HCT116 (cell line): ENCODE data around the gene BICDL2. TPM values are rescaled to one million over a fixed set of nuclear protein-coding genes. Genes with fewer than 3 reads are reported as not detected.
A peak's percentile ranks its signal among the peaks of the same experiment; 100 is the strongest.

Experiments used
- ATAC-seq: fragments of 200-7000 bp; cut with Tn5 transposase; 2 replicates; pipeline ENCODE4 v1.9.1; 2020; ENCODE audit warnings: mild to moderate bottlenecking, moderate library complexity
- BruUV-seq: library from RNA; stranded (reverse); fragments of 400-500 nt; replicated peaks from 2 replicates; lab custom pipeline; 2021; lab: Mats Ljungman, UMichigan
- CTCF ChIA-PET: fragments of 300-600 bp; sonication (Branson Sonifier 250); formaldehyde crosslinking; loops from one replicate; lab custom pipeline; 2021; ENCODE audit warnings: antibody characterized with exemption; lab: Charles Lee
- POLR2A ChIA-PET: fragments of 300-600, 350-600 bp; sonication (Branson Sonifier 250); formaldehyde crosslinking; loops from one replicate; lab custom pipeline; 2021; ENCODE audit warnings: antibody characterized with exemption; lab: Charles Lee
- RAD21 ChIA-PET, 2 experiments: fragments of 300-600 bp; sonication (Branson Sonifier 250); formaldehyde crosslinking; loops; one replicate each; lab custom pipeline; 2023; ENCODE audit warnings: low total read pairs in 2 of 2; ENCODE audit not compliant: uncharacterized antibody in 2 of 2, unreplicated experiment in 2 of 2, low non-redundant PET in 1 of 2; lab: Charles Lee
- DNase-seq: peaks from one replicate; pipeline ENCODE4 v3.0.0-alpha.2; 2010; ENCODE audit warnings: low read depth, low spot score
- H2AFZ ChIP-seq: fragments of 200-600 bp; shearing (Covaris generic), sonication (generic); 2 replicates; pipeline ENCODE4 v1.6.1; 2017; ENCODE audit warnings: low read depth, mixed run types, mixed read lengths, antibody characterized with exemption, low read length; ENCODE audit not compliant: poor library complexity, severe bottlenecking
- H3K27ac ChIP-seq: 2 replicates; pipeline ENCODE4 v1.5.1; 2012; ENCODE audit warnings: low read depth, low read length
- H3K27me3 ChIP-seq: fragments of 200-600 bp; sonication (generic); 2 replicates; pipeline ENCODE4 v1.6.1; 2016; ENCODE audit warnings: mixed run types, low read length, mixed read lengths; ENCODE audit not compliant: insufficient read depth
- H3K36me3 ChIP-seq, 2 experiments: fragments of 200-500 bp in 1 of 2; fragments of 200-600 bp in 1 of 2; sonication (Bioruptor generic) in 1 of 2; sonication (generic) in 1 of 2; 2 replicates each; pipeline versions ENCODE4 v1.5.1 to v1.6.1; 2014 to 2016; ENCODE audit warnings: low read length in 2 of 2, inconsistent platforms in 1 of 2, mixed read lengths in 1 of 2, mixed run types in 1 of 2; ENCODE audit not compliant: insufficient read depth in 2 of 2, control insufficient read depth in 1 of 2
- H3K4me1 ChIP-seq, 2 experiments: fragments of 200-600 bp in 1 of 2; sonication (generic) in 1 of 2; 2 replicates each; pipeline versions ENCODE4 v1.5.1 to v1.6.1; 2012 to 2017; ENCODE audit warnings: low read length in 2 of 2, inconsistent platforms in 1 of 2, mild to moderate bottlenecking in 1 of 2, mixed read lengths in 1 of 2, mixed run types in 1 of 2, moderate library complexity in 1 of 2; ENCODE audit not compliant: insufficient read depth in 2 of 2, control insufficient read depth in 1 of 2
- H3K4me2 ChIP-seq: fragments of 200-600 bp; sonication (generic); 2 replicates; pipeline ENCODE4 v1.6.1; 2017; ENCODE audit warnings: mixed run types, low read length, mixed read lengths
- H3K4me3 ChIP-seq, 2 experiments: fragments of 200-600 bp in 1 of 2; sonication (generic) in 1 of 2; replicated peaks in 1 of 2; 2 replicates each; pipeline ENCODE4 v1.5.1; 2011 to 2016; ENCODE audit warnings: low read length in 2 of 2, control low read depth in 1 of 2, low read depth in 1 of 2, mild to moderate bottlenecking in 1 of 2, mixed read lengths in 1 of 2, mixed run types in 1 of 2
- H3K79me2 ChIP-seq: fragments of 200-600 bp; sonication (generic); 2 replicates; pipeline ENCODE4 v1.6.1; 2017; ENCODE audit warnings: mild to moderate bottlenecking, mixed run types, low read length, moderate library complexity, mixed read lengths; ENCODE audit not compliant: insufficient read depth
- H3K9ac ChIP-seq: fragments of 200-600 bp; sonication (generic); 2 replicates; pipeline ENCODE4 v1.6.1; 2016; ENCODE audit warnings: low read length, mixed read lengths
- H3K9me2 ChIP-seq: fragments of 200-600 bp; sonication (generic), shearing (Covaris generic); 2 replicates; pipeline ENCODE4 v1.6.1; 2017; ENCODE audit warnings: mixed run types, mild to moderate bottlenecking, moderate library complexity; ENCODE audit not compliant: insufficient read depth
- H3K9me3 ChIP-seq, 2 experiments: fragments of 200-500 bp in 1 of 2; fragments of 200-600 bp in 1 of 2; sonication (Bioruptor generic) in 1 of 2; sonication (generic) in 1 of 2; 2 replicates each; pipeline ENCODE4 v1.6.1; 2014 to 2017; ENCODE audit warnings: low read length in 2 of 2, mixed read lengths in 2 of 2, inconsistent platforms in 1 of 2, low read depth in 1 of 2, mild to moderate bottlenecking in 1 of 2, mixed run types in 1 of 2, moderate library complexity in 1 of 2; ENCODE audit not compliant: control insufficient read depth in 1 of 2, insufficient read depth in 1 of 2
- H4K20me1 ChIP-seq: fragments of 200-600 bp; sonication (generic), shearing (Covaris generic); 2 replicates; pipeline ENCODE4 v1.6.1; 2017; ENCODE audit warnings: mixed run types, mild to moderate bottlenecking, moderate library complexity; ENCODE audit not compliant: insufficient read depth
- CEBPB ChIP-seq: IDR thresholded peaks from 2 replicates; pipeline ENCODE4 v1.6.1; 2012; ENCODE audit warnings: low read depth
- ELF1 ChIP-seq: IDR thresholded peaks from 2 replicates; pipeline ENCODE4 v1.6.1; 2012; ENCODE audit warnings: low read depth, borderline replicate concordance
- EZH2 ChIP-seq: fragments of 200-600 bp; sonication (generic); IDR thresholded peaks from 2 replicates; pipeline ENCODE4 v1.6.1; 2017; ENCODE audit warnings: antibody characterized with exemption, mixed run types
- FOSL1 ChIP-seq: IDR thresholded peaks from 2 replicates; pipeline ENCODE4 v1.6.1; 2012; ENCODE audit warnings: low read depth
- JUND ChIP-seq: IDR thresholded peaks from 2 replicates; pipeline ENCODE4 v1.6.1; 2012
- POLR2AphosphoS5 ChIP-seq: IDR thresholded peaks from 2 replicates; pipeline ENCODE4 v1.6.1; 2011; ENCODE audit warnings: mild to moderate bottlenecking, low read depth, low read length, moderate library complexity
- RAD21 ChIP-seq: IDR thresholded peaks from 2 replicates; pipeline ENCODE4 v1.6.1; 2012; ENCODE audit warnings: low read depth, mild to moderate bottlenecking
- SIN3A ChIP-seq: IDR thresholded peaks from 2 replicates; pipeline ENCODE4 v1.6.1; 2012; ENCODE audit warnings: low read depth
- SP1 ChIP-seq: IDR thresholded peaks from 2 replicates; pipeline ENCODE4 v1.6.1; 2012; ENCODE audit warnings: low read depth
- SRF ChIP-seq: IDR thresholded peaks from 2 replicates; pipeline ENCODE4 v1.6.1; 2012; ENCODE audit warnings: low read depth
- TCF7L2 ChIP-seq: IDR thresholded peaks from 2 replicates; pipeline ENCODE4 v1.7.0; 2011; ENCODE audit warnings: borderline replicate concordance, inconsistent platforms; ENCODE audit not compliant: insufficient read depth, insufficient read length; ENCODE audit errors: extremely low read depth
- YY1 ChIP-seq: IDR thresholded peaks from 2 replicates; pipeline ENCODE4 v1.6.1; 2011; ENCODE audit warnings: low read length, low read depth, moderate library complexity, mild to moderate bottlenecking; ENCODE audit not compliant: insufficient replicate concordance; ENCODE audit errors: extremely low read depth
- ZFX ChIP-seq: fragments of 450-650 bp; IDR thresholded peaks from 2 replicates; pipeline ENCODE4 v1.6.1; 2017
- ZNF274 ChIP-seq: fragments of 200-500 bp; sonication (Bioruptor generic); IDR thresholded peaks from 2 replicates; pipeline ENCODE4 v1.6.1; 2014; ENCODE audit warnings: mild to moderate bottlenecking, low read depth, low read length, inconsistent platforms
- intact Hi-C: fragments of 100-400 bp; cut with micrococcal nuclease; formaldehyde crosslinking; loops from 2 replicates; pipeline ENCODE4 v1.10.0; 2022
- total RNA-seq: library from RNA; stranded (reverse); gene quantifications from one replicate; pipeline ENCODE4 v1.2.1, GENCODE V29; 2021; ENCODE audit not compliant: unreplicated experiment
- TF ChIP-seq, protein P1 (sequence below): IDR thresholded peaks from 2 replicates; pipeline ENCODE4 v1.6.1; 2012
- TF ChIP-seq, protein P2 (sequence below): IDR thresholded peaks from 2 replicates; pipeline ENCODE4 v1.6.1; 2012; ENCODE audit warnings: low read depth

Gene BICDL2
- total RNA-seq, 1 experiment from 2014 or later, result 21.3 TPM

DNA sequence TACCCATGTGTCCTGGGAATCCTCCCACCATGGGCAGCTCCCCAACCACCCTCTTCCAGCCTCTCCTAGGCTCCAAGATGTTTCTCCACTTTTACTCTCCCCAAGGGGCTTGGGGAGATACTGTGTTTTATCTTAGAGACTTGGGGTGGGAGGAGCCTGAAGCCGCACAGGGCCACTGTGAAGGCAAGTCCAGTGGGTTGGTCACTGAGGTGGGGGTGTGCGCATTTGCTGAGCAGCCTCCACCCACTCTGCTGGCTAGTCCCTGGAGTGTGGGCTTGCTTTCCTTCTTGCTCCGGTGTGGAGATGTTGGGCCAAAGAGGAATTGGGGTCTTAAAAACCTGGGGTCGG, 28.1 kb downstream of the BICDL2 start:
- H3K4me2 ChIP-seq, result peak overlapping the region; percentile 84
- ChIA-PET POLR2A (interaction anchor here (11.4 kb wide), 1 partner anchor 13 kb away, joined by 188 read pairs; the partner anchor contains the start of genes CLDN6, HCFC1R1, THOC6 and TNFRSF12A), RAD21 (no interaction called here)
- H3K4me1 ChIP-seq, result peaks cover 64 to 89% of the 10 kb centered on the region in 2 experiments
- H3K9ac ChIP-seq, result peak overlapping the region; percentile 64
- intact Hi-C loops, result no loop called here
- no TSS peak for BruUV-seq
- no peak overlapping the region; a peak in 1 of 4 replicates for H3K4me3 ChIP-seq
- TF ChIP-seq YY1 (no peak), RAD21 (no peak), EZH2 (no peak), SP1 (no peak), SRF (no peak), ELF1 (no peak), CEBPB (no peak), ZNF274 (no peak)
- TF ChIP-seq, protein P1, sequence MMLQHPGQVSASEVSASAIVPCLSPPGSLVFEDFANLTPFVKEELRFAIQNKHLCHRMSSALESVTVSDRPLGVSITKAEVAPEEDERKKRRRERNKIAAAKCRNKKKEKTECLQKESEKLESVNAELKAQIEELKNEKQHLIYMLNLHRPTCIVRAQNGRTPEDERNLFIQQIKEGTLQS, result no peak
- TF ChIP-seq, all 23 proteins: peak for 0
- Histone ChIP-seq H3K27ac (no peak overlapping the region), H2AFZ (no peak overlapping the region), H3K9me2 (no peaks in the 10 kb centered on the region), H3K79me2 (no peaks in the 10 kb centered on the region), H4K20me1 (no peaks in the 10 kb centered on the region), H3K27me3 (no peaks in the 10 kb centered on the region), H3K36me3 (no peaks in the 10 kb centered on the region), H3K9me3 (no peaks in the 10 kb centered on the region)
- CTCF ChIA-PET, result no interaction called here
- no peak for ATAC-seq
- no peak for DNase-seq

DNA sequence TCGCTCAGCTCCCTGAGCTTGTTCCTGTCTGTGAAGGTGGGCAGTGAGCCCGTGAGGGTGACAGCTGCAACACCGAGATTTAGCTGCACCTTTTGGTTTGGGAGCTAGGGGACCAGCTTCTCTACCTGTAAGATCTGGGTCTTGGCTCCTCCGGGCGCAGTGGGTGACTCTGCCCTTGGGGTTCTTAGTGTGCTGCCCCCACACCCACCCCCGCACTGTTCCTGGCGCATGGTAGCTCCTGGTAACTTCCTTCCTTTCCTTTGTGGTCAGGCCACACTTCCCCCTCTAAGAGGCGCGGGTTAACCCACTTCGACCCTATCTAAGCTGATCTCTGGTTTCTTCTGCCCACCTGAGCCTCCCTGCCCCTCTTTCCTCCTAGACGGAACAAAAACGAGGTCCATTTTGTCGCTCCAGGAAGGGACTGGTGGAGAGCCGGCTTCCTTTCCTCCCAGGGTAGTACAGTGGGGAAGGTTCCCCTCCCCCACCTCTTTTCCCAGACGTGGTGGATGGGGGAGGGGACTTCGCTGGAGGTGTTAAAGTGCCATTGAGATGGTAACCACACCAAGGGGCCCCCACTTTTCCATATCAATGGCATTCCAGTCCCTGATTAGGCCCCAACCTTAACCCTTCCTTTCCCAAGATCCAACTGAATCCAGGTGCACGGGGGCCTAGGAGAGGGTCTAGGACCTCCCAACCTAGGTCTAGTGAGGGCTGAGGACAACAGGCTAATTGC, 28.6 kb downstream of the BICDL2 start:
- Histone ChIP-seq H3K27ac (no peak overlapping the region; the same call in 1 of the 2 replicates), H3K9me2 (no peaks in the 10 kb centered on the region), H3K27me3 (no peaks in the 10 kb centered on the region), H2AFZ (no peak overlapping the region), H4K20me1 (no peaks in the 10 kb centered on the region), H3K79me2 (no peaks in the 10 kb centered on the region), H3K4me2 (peak overlapping the region; percentile 84), H3K4me1 (peaks cover 59 to 89% of the 10 kb centered on the region in 2 experiments), H3K36me3 (no peaks in the 10 kb centered on the region), H3K9me3 (no peaks in the 10 kb centered on the region), H3K9ac (peak overlapping the region; percentile 64), H3K4me3 (no peak overlapping the region)
- BruUV-seq, result no TSS peak
- DNase-seq (no peak), ATAC-seq (no peak)
- intact Hi-C loops, result no loop called here
- ChIA-PET POLR2A (interaction anchor here (11.4 kb wide), 1 partner anchor 14 kb away, joined by 188 read pairs; the partner anchor contains the start of genes CLDN6, HCFC1R1, THOC6 and TNFRSF12A), RAD21 (no interaction called here), CTCF (interaction anchor here (0.8 kb wide), 1 partner anchor 26 kb away, joined by 4 read pairs; no protein-coding TSS in a partner anchor)
- TF ChIP-seq TCF7L2 (no peak), YY1 (no peak), SIN3A (no peak), ELF1 (no peak), SRF (no peak), RAD21 (no peak), JUND (no peak), POLR2AphosphoS5 (no peak), FOSL1 (no peak), ZFX (no peak), CEBPB (no peak)
- TF ChIP-seq, protein P2, sequence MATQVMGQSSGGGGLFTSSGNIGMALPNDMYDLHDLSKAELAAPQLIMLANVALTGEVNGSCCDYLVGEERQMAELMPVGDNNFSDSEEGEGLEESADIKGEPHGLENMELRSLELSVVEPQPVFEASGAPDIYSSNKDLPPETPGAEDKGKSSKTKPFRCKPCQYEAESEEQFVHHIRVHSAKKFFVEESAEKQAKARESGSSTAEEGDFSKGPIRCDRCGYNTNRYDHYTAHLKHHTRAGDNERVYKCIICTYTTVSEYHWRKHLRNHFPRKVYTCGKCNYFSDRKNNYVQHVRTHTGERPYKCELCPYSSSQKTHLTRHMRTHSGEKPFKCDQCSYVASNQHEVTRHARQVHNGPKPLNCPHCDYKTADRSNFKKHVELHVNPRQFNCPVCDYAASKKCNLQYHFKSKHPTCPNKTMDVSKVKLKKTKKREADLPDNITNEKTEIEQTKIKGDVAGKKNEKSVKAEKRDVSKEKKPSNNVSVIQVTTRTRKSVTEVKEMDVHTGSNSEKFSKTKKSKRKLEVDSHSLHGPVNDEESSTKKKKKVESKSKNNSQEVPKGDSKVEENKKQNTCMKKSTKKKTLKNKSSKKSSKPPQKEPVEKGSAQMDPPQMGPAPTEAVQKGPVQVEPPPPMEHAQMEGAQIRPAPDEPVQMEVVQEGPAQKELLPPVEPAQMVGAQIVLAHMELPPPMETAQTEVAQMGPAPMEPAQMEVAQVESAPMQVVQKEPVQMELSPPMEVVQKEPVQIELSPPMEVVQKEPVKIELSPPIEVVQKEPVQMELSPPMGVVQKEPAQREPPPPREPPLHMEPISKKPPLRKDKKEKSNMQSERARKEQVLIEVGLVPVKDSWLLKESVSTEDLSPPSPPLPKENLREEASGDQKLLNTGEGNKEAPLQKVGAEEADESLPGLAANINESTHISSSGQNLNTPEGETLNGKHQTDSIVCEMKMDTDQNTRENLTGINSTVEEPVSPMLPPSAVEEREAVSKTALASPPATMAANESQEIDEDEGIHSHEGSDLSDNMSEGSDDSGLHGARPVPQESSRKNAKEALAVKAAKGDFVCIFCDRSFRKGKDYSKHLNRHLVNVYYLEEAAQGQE, result no peak
- TF ChIP-seq, protein P1, result no peak
